HG02642 (cell line): ENCODE measurements around the gene ULK4.
"Not testable (repeated sequence)": the region's sequence is repeated elsewhere in the genome, so short reads cannot be mapped to it uniquely, and the experiment has no call there.

Experiments used
- ATAC-seq: cut with Tn5 transposase; IDR thresholded peaks from one replicate; pipeline ENCODE4 v1.9.1; 2021; ENCODE audit warnings: mild to moderate bottlenecking; ENCODE audit not compliant: unreplicated experiment, poor library complexity

ULK4 gene

GRCh38 chr3:41652931-41653330 lies 309.0 kb downstream of the ULK4 start:
- ATAC-seq, result no peak

GRCh38 chr3:41652506-41652905 lies 309.4 kb downstream of the ULK4 start:
- ATAC-seq, result no peak

GRCh38 chr3:41651718-41652117 lies 310.2 kb downstream of the ULK4 start:
- no peak for ATAC-seq

GRCh38 chr3:41650406-41650805 lies 311.5 kb downstream of the ULK4 start:
- ATAC-seq, result no peak

- no peak for ATAC-seq
Measured at GRCh38 chr3:41649129-41649739, 312.7 kb downstream of the ULK4 start.

- ATAC-seq, result not testable (repeated sequence)
Measured at GRCh38 chr3:41647730-41648129, 314.2 kb downstream of the ULK4 start.

- ATAC-seq, result no peak
Measured at GRCh38 chr3:41640076-41640475, 321.8 kb downstream of the ULK4 start.

GRCh38 chr3:41638381-41638780 lies 323.5 kb downstream of the ULK4 start:
- ATAC-seq, result no peak

GRCh38 chr3:41632700-41633099 lies 329.2 kb downstream of the ULK4 start:
- ATAC-seq, result no peak

GRCh38 chr3:41630708-41631107 lies 331.2 kb downstream of the ULK4 start:
- no peak for ATAC-seq

- no peak for ATAC-seq
Measured at GRCh38 chr3:41629986-41630385, 331.9 kb downstream of the ULK4 start.

GRCh38 chr3:41629072-41629471 lies 332.8 kb downstream of the ULK4 start:
- ATAC-seq, result no peak

- no peak for ATAC-seq
Measured at GRCh38 chr3:41627477-41628087, 334.3 kb downstream of the ULK4 start.

GRCh38 chr3:41612853-41613252 lies 349.1 kb downstream of the ULK4 start:
- ATAC-seq, result no peak

GRCh38 chr3:41611008-41611407 lies 350.9 kb downstream of the ULK4 start:
- ATAC-seq, result no peak

- ATAC-seq, result no peak
Measured at GRCh38 chr3:41608347-41608746, 353.6 kb downstream of the ULK4 start.

- no peak for ATAC-seq
Measured at GRCh38 chr3:41603807-41604206, 358.1 kb downstream of the ULK4 start.

- ATAC-seq, result no peak
Measured at GRCh38 chr3:41602121-41602520, 359.8 kb downstream of the ULK4 start.

GRCh38 chr3:41601404-41601987 lies 360.4 kb downstream of the ULK4 start:
- ATAC-seq, result no peak

- ATAC-seq, result no peak
Measured at GRCh38 chr3:41600616-41601015, 361.3 kb downstream of the ULK4 start.

GRCh38 chr3:41599127-41599484 lies 362.8 kb downstream of the ULK4 start:
- ATAC-seq, result no peak
